ENCODE measurements around the gene LILRB2. TPM values are rescaled to one million over a fixed set of nuclear protein-coding genes. Genes with fewer than 3 reads are reported as not detected.
"Not testable (repeated sequence)": the region's sequence is repeated elsewhere in the genome, so short reads cannot be mapped to it uniquely, and the experiment has no call there.

Gene LILRB2
- total RNA-seq, 1 experiment from 2014 or later, result not detected

DNA sequence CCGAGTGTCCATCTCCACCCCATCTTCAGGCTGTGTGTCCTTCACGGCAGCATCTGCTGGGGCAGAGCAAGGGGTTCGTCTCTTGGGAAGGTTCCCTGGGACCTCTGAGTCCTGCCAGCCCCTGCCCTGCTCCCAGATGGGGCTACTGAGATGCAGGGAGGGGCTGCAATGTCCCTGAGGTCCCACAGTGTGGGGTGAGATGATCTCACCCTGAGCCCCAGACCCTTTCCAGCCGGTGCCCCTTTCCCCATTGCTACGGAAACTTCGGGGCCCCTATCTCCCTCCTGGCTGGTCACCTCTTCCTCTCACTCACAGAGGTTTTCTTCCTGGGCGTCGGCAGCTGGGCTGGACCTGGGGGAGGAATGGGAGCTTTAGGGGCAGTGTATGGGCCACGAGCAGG, 5.0 kb downstream of the LILRB2 start:
- Histone ChIP-seq H2BK20ac (ENCODE audit: low read depth, low read length, poor library complexity, severe bottlenecking) (no peak overlapping the region), H4K8ac (replicated peaks; ENCODE audit: insufficient read length, low read depth, low read length) (no peak overlapping the region), H4K5ac (ENCODE audit: insufficient read length, low read depth, low read length) (no peak overlapping the region), H3K56ac (ENCODE audit: insufficient read length, low read depth, low read length) (no peak overlapping the region), H2BK5ac (ENCODE audit: insufficient read length, low read length) (no peak overlapping the region), H3K4me2 (ENCODE audit: insufficient read depth, insufficient read length, low read length) (no peak overlapping the region), H3T11ph (ENCODE audit: low read length) (no peak overlapping the region), H3K27ac (ENCODE audit: insufficient read length, low read depth, low read length) (no peak overlapping the region), H3K9ac (ENCODE audit: extremely low read depth, insufficient read length, low read length) (no peak overlapping the region), H3K9me3 (ENCODE audit: control insufficient read depth, low read depth, low read length) (no peaks in the 10 kb centered on the region), H3K23ac (ENCODE audit: insufficient read length, low read depth, low read length) (no peak overlapping the region), H3K27me3 (ENCODE audit: insufficient read depth, low read length) (no peaks in the 10 kb centered on the region), H3K4me1 (ENCODE audit: insufficient read depth, low read length) (no peaks in the 10 kb centered on the region), H4K20me1 (ENCODE audit: control insufficient read depth, insufficient read depth, insufficient read length) (no peaks in the 10 kb centered on the region), H2BK12ac (ENCODE audit: insufficient read length, low read depth, low read length) (no peak overlapping the region), H2BK120ac (ENCODE audit: low read depth, low read length, poor library complexity, severe bottlenecking) (no peak overlapping the region), H3K18ac (ENCODE audit: insufficient read length, low read depth, low read length) (no peak overlapping the region), H3K23me2 (ENCODE audit: insufficient read length, low read depth, low read length, poor library complexity, severe bottlenecking) (no peaks in the 10 kb centered on the region), H3K79me2 (ENCODE audit: insufficient read depth, low read length) (no peaks in the 10 kb centered on the region), H3K14ac (ENCODE audit: insufficient read depth, low read length) (no peak overlapping the region), H3K4ac (ENCODE audit: low read depth, low read length) (no peak overlapping the region), H3K79me1 (ENCODE audit: insufficient read depth, low read depth, low read length, poor library complexity, severe bottlenecking) (no peaks in the 10 kb centered on the region), H2AK5ac (ENCODE audit: insufficient read length, low read length) (no peak overlapping the region), H2BK15ac (ENCODE audit: low read depth, low read length) (no peak overlapping the region), H4K91ac (ENCODE audit: insufficient read length, low read depth, low read length) (no peak overlapping the region), H2AFZ (ENCODE audit: low read length) (no peak overlapping the region)
- WGBS (ENCODE audit: extremely low coverage, insufficient read length, low lambda C conversion rate), result no CpG with 5 or more reads among the region's 9 CpGs
- Mint-ChIP-seq H3K9me3 (peaks cover 0 to 43% of the 10 kb centered on the region in 2 experiments; a peak in 2 of 5 replicates), H3K4me3 (no peak overlapping the region), H3K27ac (no peak overlapping the region), H3K27me3 (ENCODE audit: low read depth) (peaks cover 51% of the 10 kb centered on the region), H3K36me3 (ENCODE audit: insufficient read depth in 1 of 3, low read depth in 3 of 3) (no peaks in the 10 kb centered on the region), H3K4me1 (no peaks in the 10 kb centered on the region; a peak in 1 of 4 replicates)
- no peak for DNase-seq
- TF ChIP-seq, protein P1, sequence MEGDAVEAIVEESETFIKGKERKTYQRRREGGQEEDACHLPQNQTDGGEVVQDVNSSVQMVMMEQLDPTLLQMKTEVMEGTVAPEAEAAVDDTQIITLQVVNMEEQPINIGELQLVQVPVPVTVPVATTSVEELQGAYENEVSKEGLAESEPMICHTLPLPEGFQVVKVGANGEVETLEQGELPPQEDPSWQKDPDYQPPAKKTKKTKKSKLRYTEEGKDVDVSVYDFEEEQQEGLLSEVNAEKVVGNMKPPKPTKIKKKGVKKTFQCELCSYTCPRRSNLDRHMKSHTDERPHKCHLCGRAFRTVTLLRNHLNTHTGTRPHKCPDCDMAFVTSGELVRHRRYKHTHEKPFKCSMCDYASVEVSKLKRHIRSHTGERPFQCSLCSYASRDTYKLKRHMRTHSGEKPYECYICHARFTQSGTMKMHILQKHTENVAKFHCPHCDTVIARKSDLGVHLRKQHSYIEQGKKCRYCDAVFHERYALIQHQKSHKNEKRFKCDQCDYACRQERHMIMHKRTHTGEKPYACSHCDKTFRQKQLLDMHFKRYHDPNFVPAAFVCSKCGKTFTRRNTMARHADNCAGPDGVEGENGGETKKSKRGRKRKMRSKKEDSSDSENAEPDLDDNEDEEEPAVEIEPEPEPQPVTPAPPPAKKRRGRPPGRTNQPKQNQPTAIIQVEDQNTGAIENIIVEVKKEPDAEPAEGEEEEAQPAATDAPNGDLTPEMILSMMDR (conservative IDR thresholded peaks at IDR 0.05), result no peak

DNA sequence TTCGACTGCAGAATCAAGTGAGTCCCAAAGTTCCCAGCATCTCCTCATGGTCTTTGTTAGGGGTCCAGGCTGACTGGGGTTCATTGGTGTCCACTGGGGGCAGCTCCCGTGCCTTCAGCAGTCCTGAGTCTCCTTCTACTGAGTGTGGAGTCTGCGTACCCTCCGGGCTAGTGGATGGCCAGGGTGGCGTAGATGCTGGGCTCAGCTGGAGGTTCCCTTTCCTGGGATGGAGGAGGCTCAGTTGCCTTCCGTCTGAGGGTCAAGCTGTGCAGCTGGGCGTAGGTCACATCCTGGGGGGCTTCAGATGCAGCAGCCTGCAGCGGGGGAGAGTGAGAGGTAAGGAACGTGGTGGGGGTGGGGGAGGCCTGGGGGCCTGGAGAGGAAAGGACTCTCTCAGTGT, 6.4 kb downstream of the LILRB2 start:
- H3K23ac ChIP-seq (ENCODE audit: insufficient read length, low read depth, low read length); H3K23me2 ChIP-seq (ENCODE audit: insufficient read length, low read depth, low read length, poor library complexity, severe bottlenecking); H3K27ac ChIP-seq (ENCODE audit: insufficient read length, low read depth, low read length); H4K8ac ChIP-seq (replicated peaks; ENCODE audit: insufficient read length, low read depth, low read length); H3K4me1 ChIP-seq (ENCODE audit: insufficient read depth, low read length); H4K91ac ChIP-seq (ENCODE audit: insufficient read length, low read depth, low read length); H3T11ph ChIP-seq (ENCODE audit: low read length); H3K4me1 Mint-ChIP-seq; H2BK12ac ChIP-seq (ENCODE audit: insufficient read length, low read depth, low read length); H3K18ac ChIP-seq (ENCODE audit: insufficient read length, low read depth, low read length); H3K9ac ChIP-seq (ENCODE audit: extremely low read depth, insufficient read length, low read length); H2BK5ac ChIP-seq (ENCODE audit: insufficient read length, low read length); DNase-seq; H2AK5ac ChIP-seq (ENCODE audit: insufficient read length, low read length); H3K4me2 ChIP-seq (ENCODE audit: insufficient read depth, insufficient read length, low read length); H4K5ac ChIP-seq (ENCODE audit: insufficient read length, low read depth, low read length); H3K79me2 ChIP-seq (ENCODE audit: insufficient read depth, low read length); H3K4me3 Mint-ChIP-seq; H2BK20ac ChIP-seq (ENCODE audit: low read depth, low read length, poor library complexity, severe bottlenecking); H2BK15ac ChIP-seq (ENCODE audit: low read depth, low read length); H3K56ac ChIP-seq (ENCODE audit: insufficient read length, low read depth, low read length); H3K27ac Mint-ChIP-seq; H2BK120ac ChIP-seq (ENCODE audit: low read depth, low read length, poor library complexity, severe bottlenecking); H3K36me3 Mint-ChIP-seq (ENCODE audit: insufficient read depth in 1 of 3, low read depth in 3 of 3); H2AFZ ChIP-seq (ENCODE audit: low read length); H4K20me1 ChIP-seq (ENCODE audit: control insufficient read depth, insufficient read depth, insufficient read length); H3K4ac ChIP-seq (ENCODE audit: low read depth, low read length); H3K14ac ChIP-seq (ENCODE audit: insufficient read depth, low read length); H3K9me3 ChIP-seq (ENCODE audit: control insufficient read depth, low read depth, low read length); H3K79me1 ChIP-seq (ENCODE audit: insufficient read depth, low read depth, low read length, poor library complexity, severe bottlenecking); H3K27me3 ChIP-seq (ENCODE audit: insufficient read depth, low read length): not testable (repeated sequence)
- H3K9me3 Mint-ChIP-seq, result peaks cover 0 to 36% of the 10 kb centered on the region in 2 experiments; a peak in 2 of 5 replicates
- peaks cover 48% of the 10 kb centered on the region for H3K27me3 Mint-ChIP-seq (ENCODE audit: low read depth)
- whole genome bisulfite sequencing (ENCODE audit: extremely low coverage, insufficient read length, low lambda C conversion rate), result no CpG with 5 or more reads among the region's 9 CpGs
